A549 (cell line): ENCODE results near the gene IL23R. TPM values are rescaled to one million over a fixed set of nuclear protein-coding genes. Genes with fewer than 3 reads are reported as not detected.

Experiments
- ATAC-seq, 2 experiments: fragments of 200-7000 bp in 1 of 2; fragments of >200 bp in 1 of 2; cut with Nextera tagmentation in 1 of 2; cut with Tn5 transposase in 1 of 2; 3 replicates each; pipeline versions ENCODE4 v1.8.0 to v1.9.1; 2018 to 2020; ENCODE audit warnings: mild to moderate bottlenecking in 1 of 2, moderate library complexity in 1 of 2
- CTCF ChIA-PET: fragments of 300-600 bp; sonication (Branson Sonifier 250); formaldehyde crosslinking; extraction: SDS; loops from one replicate; lab custom pipeline; 2021; ENCODE audit warnings: antibody characterized with exemption, inconsistent platforms; lab: Yijun Ruan, JAX
- POLR2A ChIA-PET: fragments of 350-600 bp; formaldehyde crosslinking; extraction: SDS; loops from one replicate; lab custom pipeline; 2021; ENCODE audit warnings: antibody characterized with exemption, inconsistent platforms; lab: Yijun Ruan, JAX
- DNase-seq, 2 experiments: peaks; one replicate each; pipeline versions ENCODE4 v3.0.0 to v3.0.0-alpha.2; 2011 to 2016; ENCODE audit warnings: low read depth in 1 of 2, low spot score in 1 of 2
- FAIRE-seq: peaks from 2 replicates; lab custom pipeline; 2011; peaks lifted over from hg19 to GRCh38; lab: Jason Lieb, UNC
- H3K27ac ChIP-seq, 2 experiments: fragments of >200 bp; sonication (Bioruptor Twin); formaldehyde crosslinking; 3 replicates each; pipeline ENCODE4 v1.5.1; 2016 to 2017
- H3K4me1 ChIP-seq: fragments of >200 bp; sonication (Bioruptor Twin); formaldehyde crosslinking; 3 replicates; pipeline ENCODE4 v1.6.1; 2016
- H3K4me2 ChIP-seq: fragments of >200 bp; sonication (Bioruptor Twin); formaldehyde crosslinking; 3 replicates; pipeline ENCODE4 v1.6.1; 2016
- H3K4me3 ChIP-seq: fragments of >200 bp; sonication (Bioruptor Twin); formaldehyde crosslinking; 3 replicates; pipeline ENCODE4 v1.5.1; 2016
- H3K9me3 ChIP-seq: fragments of >200 bp; sonication (Bioruptor Twin); formaldehyde crosslinking; 3 replicates; pipeline ENCODE4 v1.6.1; 2016
- BCL3 ChIP-seq: fragments of >200 bp; sonication (Bioruptor Twin); formaldehyde crosslinking; IDR thresholded peaks from 3 replicates; pipeline ENCODE4 v1.6.1; 2016
- CHD4 ChIP-seq: fragments of 200-600 bp; sonication (generic); IDR thresholded peaks from 2 replicates; pipeline ENCODE4 v1.6.1; 2016; ENCODE audit warnings: antibody characterized with exemption, mild to moderate bottlenecking, borderline replicate concordance
- CTCF ChIP-seq: fragments of >200 bp; sonication (Bioruptor Twin); formaldehyde crosslinking; IDR thresholded peaks from 3 replicates; pipeline ENCODE4 v1.5.1; 2016
- HOXB13 ChIP-seq: fragments of 250-450 bp; sonication (Bioruptor Pico); IDR thresholded peaks from 2 replicates; pipeline ENCODE4 v1.5.0; 2020; ENCODE audit warnings: low read depth, mild to moderate bottlenecking, moderate library complexity
- JUNB ChIP-seq: fragments of >200 bp; sonication (Bioruptor Twin); formaldehyde crosslinking; IDR thresholded peaks from 2 replicates; pipeline ENCODE4 v1.6.1; 2016
- NFE2L2 ChIP-seq: fragments of 150-350 bp; conservative IDR thresholded peaks from 2 replicates; pipeline ENCODE4 v1.6.1; 2014; ENCODE audit warnings: low read length
- PHF8 ChIP-seq: fragments of 200-600 bp; sonication (generic); IDR thresholded peaks from 2 replicates; pipeline ENCODE4 v1.6.1; 2016; ENCODE audit warnings: low read depth, mild to moderate bottlenecking, antibody characterized with exemption, moderate library complexity, borderline replicate concordance
- POLR2A ChIP-seq: IDR thresholded peaks from 2 replicates; pipeline ENCODE4 v1.6.1; 2012; ENCODE audit warnings: mild to moderate bottlenecking, low read length
- POLR2AphosphoS2 ChIP-seq: conservative IDR thresholded peaks from 2 replicates; pipeline ENCODE4 v1.6.1; 2012; ENCODE audit warnings: low read length, improper control_type of control experiment, inconsistent platforms
- RAD21 ChIP-seq, 2 experiments: fragments of >200 bp in 1 of 2; sonication (Bioruptor Twin) in 1 of 2; formaldehyde crosslinking in 1 of 2; IDR thresholded peaks in 1 of 2; conservative IDR thresholded peaks in 1 of 2; 2 replicates in 1 of 2; 3 replicates in 1 of 2; pipeline ENCODE4 v1.6.1; 2012 to 2018; ENCODE audit warnings: inconsistent platforms in 1 of 2
- RARB ChIP-seq: fragments of 250-450 bp; sonication (Bioruptor Pico); IDR thresholded peaks from 2 replicates; pipeline ENCODE4 v1.8.0; 2021; ENCODE audit warnings: mild to moderate bottlenecking, moderate library complexity
- REST ChIP-seq: fragments of 200-600 bp; sonication (generic); IDR thresholded peaks from 2 replicates; pipeline ENCODE4 v1.6.1; 2016; ENCODE audit warnings: antibody characterized with exemption, mild to moderate bottlenecking, moderate library complexity
- RFX5 ChIP-seq: fragments of 450-650 bp; IDR thresholded peaks from 2 replicates; pipeline ENCODE4 v1.7.1; 2014; ENCODE audit warnings: antibody characterized with exemption, mild to moderate bottlenecking, moderate library complexity
- SMC3 ChIP-seq: fragments of >200 bp; sonication (Bioruptor Twin); formaldehyde crosslinking; IDR thresholded peaks from 3 replicates; pipeline ENCODE4 v1.6.1; 2018; ENCODE audit warnings: inconsistent platforms
- ZFP36 ChIP-seq: fragments of 450-650 bp; IDR thresholded peaks from 2 replicates; pipeline ENCODE4 v1.6.1; 2014; ENCODE audit warnings: borderline replicate concordance; ENCODE audit not compliant: partially characterized antibody
- WGBS: methylation state at CpG from one replicate; pipeline ENCODE4 v1.1.6; 2017; ENCODE audit errors: missing lambda C conversion rate; 5-methylcytosine and 5-hydroxymethylcytosine counted together
- polyA plus RNA-seq, 4 experiments: library from polyadenylated mRNA; depleted of rRNA in 3 of 4; stranded (reverse); fragments of >200 nt; fragmentation: RNase III in 1 of 4; extraction: RNeasy Plus Mini Kit Qiagen cat#74134 plus additional on column Dnase treatment in 1 of 4; gene quantifications; 2 replicates in 3 of 4; 3 replicates in 1 of 4; pipeline ENCODE4 v1.2.3, GENCODE V29; 2011 to 2017
- TF ChIP-seq, protein P1 (sequence below): fragments of 450-650 bp; IDR thresholded peaks from 2 replicates; pipeline ENCODE4 v1.6.1; 2014; ENCODE audit warnings: antibody characterized with exemption
- TF ChIP-seq, protein P2 (sequence below): fragments of 250-450 bp; sonication (Bioruptor Pico); IDR thresholded peaks from 2 replicates; pipeline ENCODE4 v1.5.0; 2021; ENCODE audit warnings: mild to moderate bottlenecking, moderate library complexity, borderline replicate concordance
- TF ChIP-seq, protein P3 (sequence below): fragments of 150-350 bp; IDR thresholded peaks from 2 replicates; pipeline ENCODE4 v1.6.1; 2014; ENCODE audit warnings: low read depth, mild to moderate bottlenecking, low read length

The IL23R gene
- polyA plus RNA-seq, 2 of the 4 experiments (the other 2 are of a cell fraction): not detected

DNA sequence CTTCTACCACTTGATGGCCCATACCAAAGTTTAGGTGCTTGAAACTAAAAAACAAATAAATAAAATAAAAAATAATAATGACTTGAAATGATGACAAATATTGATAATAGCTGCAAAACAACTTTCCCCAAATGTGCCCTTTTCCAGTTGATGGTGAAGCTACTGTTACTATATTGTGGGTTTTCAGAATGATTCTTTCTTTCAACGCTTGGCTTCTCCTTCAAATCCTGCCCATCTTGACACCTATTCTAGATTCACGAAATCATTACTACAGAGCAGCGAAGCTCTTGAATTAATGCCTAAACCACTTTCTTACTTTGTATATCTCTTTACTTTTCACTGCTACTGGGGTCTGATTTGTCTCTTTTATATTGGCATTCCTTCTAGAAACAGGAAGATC, 22.3 kb upstream of the IL23R start:
- CTCF ChIA-PET: interaction anchor here (0.6 to 7.7 kb wide), 5 partner anchors 8 to 428 kb away, joined by 3 to 123 read pairs (median 6); no protein-coding TSS in a partner anchor
- ATAC-seq (no peak), FAIRE-seq (no peak), DNase-seq (no peak)
- 42% methylated on average over 3 of the region's 3 CpGs for WGBS
- H3K4me1 ChIP-seq: 0 out of 3 replicates have a peak, but pooled peaks cover 3% of the 10 kb centered on the region
- POLR2A ChIA-PET: no interaction called here
- no peak overlapping the region for H3K4me2 ChIP-seq
- H3K4me3 ChIP-seq: no peak overlapping the region
- TF ChIP-seq POLR2A: no peak
- no peak for TF ChIP-seq CTCF
- no peak for TF ChIP-seq ZFP36
- no peak for TF ChIP-seq HOXB13
- no peak for TF ChIP-seq NFE2L2
- no peak for TF ChIP-seq CHD4
- TF ChIP-seq RAD21 (conservative IDR thresholded peaks at IDR 0.05 in 1 of 2, IDR thresholded peaks at IDR 0.05 in 1 of 2): no peak
- TF ChIP-seq POLR2AphosphoS2: no peak
- TF ChIP-seq RFX5: no peak
- no peak for TF ChIP-seq RARB (CRISPR knock-in tag)
- no peak for TF ChIP-seq SMC3
- TF ChIP-seq BCL3: no peak
- TF ChIP-seq, protein P1, sequence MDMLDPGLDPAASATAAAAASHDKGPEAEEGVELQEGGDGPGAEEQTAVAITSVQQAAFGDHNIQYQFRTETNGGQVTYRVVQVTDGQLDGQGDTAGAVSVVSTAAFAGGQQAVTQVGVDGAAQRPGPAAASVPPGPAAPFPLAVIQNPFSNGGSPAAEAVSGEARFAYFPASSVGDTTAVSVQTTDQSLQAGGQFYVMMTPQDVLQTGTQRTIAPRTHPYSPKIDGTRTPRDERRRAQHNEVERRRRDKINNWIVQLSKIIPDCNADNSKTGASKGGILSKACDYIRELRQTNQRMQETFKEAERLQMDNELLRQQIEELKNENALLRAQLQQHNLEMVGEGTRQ: no peak
- TF ChIP-seq PHF8: no peak
- TF ChIP-seq, protein P2, sequence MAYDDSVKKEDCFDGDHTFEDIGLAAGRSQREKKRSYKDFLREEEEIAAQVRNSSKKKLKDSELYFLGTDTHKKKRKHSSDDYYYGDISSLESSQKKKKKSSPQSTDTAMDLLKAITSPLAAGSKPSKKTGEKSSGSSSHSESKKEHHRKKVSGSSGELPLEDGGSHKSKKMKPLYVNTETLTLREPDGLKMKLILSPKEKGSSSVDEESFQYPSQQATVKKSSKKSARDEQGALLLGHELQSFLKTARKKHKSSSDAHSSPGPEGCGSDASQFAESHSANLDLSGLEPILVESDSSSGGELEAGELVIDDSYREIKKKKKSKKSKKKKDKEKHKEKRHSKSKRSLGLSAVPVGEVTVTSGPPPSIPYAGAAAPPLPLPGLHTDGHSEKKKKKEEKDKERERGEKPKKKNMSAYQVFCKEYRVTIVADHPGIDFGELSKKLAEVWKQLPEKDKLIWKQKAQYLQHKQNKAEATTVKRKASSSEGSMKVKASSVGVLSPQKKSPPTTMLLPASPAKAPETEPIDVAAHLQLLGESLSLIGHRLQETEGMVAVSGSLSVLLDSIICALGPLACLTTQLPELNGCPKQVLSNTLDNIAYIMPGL (CRISPR knock-in tag): no peak
- no peak for TF ChIP-seq REST
- TF ChIP-seq, protein P3, sequence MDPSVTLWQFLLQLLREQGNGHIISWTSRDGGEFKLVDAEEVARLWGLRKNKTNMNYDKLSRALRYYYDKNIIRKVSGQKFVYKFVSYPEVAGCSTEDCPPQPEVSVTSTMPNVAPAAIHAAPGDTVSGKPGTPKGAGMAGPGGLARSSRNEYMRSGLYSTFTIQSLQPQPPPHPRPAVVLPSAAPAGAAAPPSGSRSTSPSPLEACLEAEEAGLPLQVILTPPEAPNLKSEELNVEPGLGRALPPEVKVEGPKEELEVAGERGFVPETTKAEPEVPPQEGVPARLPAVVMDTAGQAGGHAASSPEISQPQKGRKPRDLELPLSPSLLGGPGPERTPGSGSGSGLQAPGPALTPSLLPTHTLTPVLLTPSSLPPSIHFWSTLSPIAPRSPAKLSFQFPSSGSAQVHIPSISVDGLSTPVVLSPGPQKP: no peak
- no peak for TF ChIP-seq JUNB
- H3K27ac ChIP-seq: no peak overlapping the region
- H3K9me3 ChIP-seq: no peaks in the 10 kb centered on the region
